Endodermal cell (in vitro differentiated cells): ENCODE measurements around the gene TCTN1. TPM values are rescaled to one million over a fixed set of nuclear protein-coding genes. Genes with fewer than 3 reads are reported as not detected.

Experiments used
- DNase-seq: peaks from one replicate; pipeline ENCODE4 v3.0.0-alpha.2; 2017
- H3K27ac ChIP-seq: 2 replicates; pipeline ENCODE4 v1.5.1; 2013; ENCODE audit warnings: mild to moderate bottlenecking, low read depth, low read length, moderate library complexity
- H3K27me3 ChIP-seq: 2 replicates; pipeline ENCODE4 v1.6.1; 2013; ENCODE audit warnings: mild to moderate bottlenecking, low read length, moderate library complexity; ENCODE audit not compliant: insufficient read depth, control insufficient read depth, poor library complexity, severe bottlenecking
- H3K36me3 ChIP-seq: 2 replicates; pipeline ENCODE4 v1.7.0; 2013; ENCODE audit warnings: mild to moderate bottlenecking, low read length, moderate library complexity; ENCODE audit not compliant: control insufficient read depth, insufficient read depth
- H3K4me1 ChIP-seq: one replicate; pipeline ENCODE4 v1.7.0; 2013; ENCODE audit warnings: low read length; ENCODE audit not compliant: control insufficient read depth, insufficient read depth
- H3K4me3 ChIP-seq: 2 replicates; pipeline ENCODE4 v1.5.1; 2013; ENCODE audit warnings: mild to moderate bottlenecking, low read length, moderate library complexity
- H3K9ac ChIP-seq: 2 replicates; pipeline ENCODE4 v1.6.1; 2013; ENCODE audit warnings: mild to moderate bottlenecking, low read length, moderate library complexity; ENCODE audit not compliant: poor library complexity, severe bottlenecking; ENCODE audit errors: extremely low read depth
- H3K9me3 ChIP-seq: 2 replicates; pipeline ENCODE4 v1.6.1; 2013; ENCODE audit warnings: mild to moderate bottlenecking, low read length, moderate library complexity; ENCODE audit not compliant: control insufficient read depth
- H3K27ac Mint-ChIP-seq: 2 replicates; pipeline ENCODE4 v1.8.0; 2020; ENCODE audit warnings: mixed read lengths
- H3K27me3 Mint-ChIP-seq: 2 replicates; pipeline ENCODE4 v1.8.0; 2021; ENCODE audit warnings: mild to moderate bottlenecking, mixed read lengths; ENCODE audit not compliant: insufficient read depth
- H3K36me3 Mint-ChIP-seq: 2 replicates; pipeline ENCODE4 v1.8.0; 2020; ENCODE audit warnings: low read depth, mixed read lengths
- H3K4me1 Mint-ChIP-seq: 2 replicates; pipeline ENCODE4 v1.8.0; 2020; ENCODE audit warnings: mixed read lengths
- H3K4me3 Mint-ChIP-seq: 2 replicates; pipeline ENCODE4 v1.8.0; 2020; ENCODE audit warnings: mild to moderate bottlenecking, moderate library complexity, mixed read lengths
- H3K9me3 Mint-ChIP-seq: 2 replicates; pipeline ENCODE4 v1.8.0; 2020; ENCODE audit warnings: mild to moderate bottlenecking, mixed read lengths
- CTCF ChIP-seq: fragments of 200-600 bp; sonication (generic); conservative IDR thresholded peaks from 2 replicates; pipeline ENCODE4 v1.5.0; 2021; ENCODE audit warnings: antibody characterized with exemption, mild to moderate bottlenecking
- WGBS, 2 experiments: methylation state at CpG; one replicate each; pipeline versions ENCODE4 v1.1.5 to v1.1.7; 2013; ENCODE audit warnings: missing lambda C conversion rate in 2 of 2, mixed read lengths in 1 of 2; ENCODE audit not compliant: insufficient coverage in 1 of 2, insufficient read length in 1 of 2; 5-methylcytosine and 5-hydroxymethylcytosine counted together
- total RNA-seq, 2 donors: library from RNA; stranded (reverse); fragmentation: NEBNext Ultra II Directional in 1 of 2; extraction: Animal tissue kit (Norgen Biotek cat#: 25700) in 1 of 2; gene quantifications; 2 replicates in 1 of 2; 3 replicates in 1 of 2; pipeline ENCODE4 v1.2.1, GENCODE V29; 2021

The TCTN1 gene
- total RNA-seq, 2 donors from 2014 or later, result 29.5 to 44.9 TPM

- no peak for TF ChIP-seq CTCF
- DNase-seq, result no peak
- Mint-ChIP-seq H3K27ac (no peak overlapping the region), H3K4me1 (no peaks in the 10 kb centered on the region), H3K36me3 (peaks cover 13% of the 10 kb centered on the region), H3K4me3 (no peak overlapping the region), H3K27me3 (no peaks in the 10 kb centered on the region), H3K9me3 (no peaks in the 10 kb centered on the region)
- Histone ChIP-seq H3K4me3 (no peak overlapping the region), H3K9ac (no peak overlapping the region), H3K27ac (no peak overlapping the region), H3K4me1 (no peaks in the 10 kb centered on the region), H3K9me3 (no peaks in the 10 kb centered on the region), H3K27me3 (no peaks in the 10 kb centered on the region), H3K36me3 (no peaks in the 10 kb centered on the region)
- 84 to 91% methylated on average over 7 to 11 of the region's 11 CpGs for WGBS, 2 experiments
Observed at GRCh38 chr12:110656071-110656655, 42.2 kb downstream of the TCTN1 start.

- H3K4me3 ChIP-seq, result no peak overlapping the region
- H3K4me3 Mint-ChIP-seq, result no peak overlapping the region
- H3K36me3 Mint-ChIP-seq, result no peaks in the 10 kb centered on the region
- WGBS, 2 experiments, result 97 to 98% methylated on average over 8 to 9 of the region's 9 CpGs
- no peaks in the 10 kb centered on the region for H3K4me1 ChIP-seq
- no peaks in the 10 kb centered on the region for H3K36me3 ChIP-seq
- no peak overlapping the region for H3K9ac ChIP-seq
- no peaks in the 10 kb centered on the region for H3K9me3 ChIP-seq
- no peaks in the 10 kb centered on the region for H3K27me3 ChIP-seq
- no peak overlapping the region for H3K27ac ChIP-seq
- H3K9me3 Mint-ChIP-seq, result no peaks in the 10 kb centered on the region
- no peaks in the 10 kb centered on the region for H3K27me3 Mint-ChIP-seq
- DNase-seq, result no peak
- H3K27ac Mint-ChIP-seq, result no peak overlapping the region
- TF ChIP-seq CTCF, result no peak
- no peaks in the 10 kb centered on the region for H3K4me1 Mint-ChIP-seq
Observed at GRCh38 chr12:110657747-110658146, 43.8 kb downstream of the TCTN1 start.

DNA sequence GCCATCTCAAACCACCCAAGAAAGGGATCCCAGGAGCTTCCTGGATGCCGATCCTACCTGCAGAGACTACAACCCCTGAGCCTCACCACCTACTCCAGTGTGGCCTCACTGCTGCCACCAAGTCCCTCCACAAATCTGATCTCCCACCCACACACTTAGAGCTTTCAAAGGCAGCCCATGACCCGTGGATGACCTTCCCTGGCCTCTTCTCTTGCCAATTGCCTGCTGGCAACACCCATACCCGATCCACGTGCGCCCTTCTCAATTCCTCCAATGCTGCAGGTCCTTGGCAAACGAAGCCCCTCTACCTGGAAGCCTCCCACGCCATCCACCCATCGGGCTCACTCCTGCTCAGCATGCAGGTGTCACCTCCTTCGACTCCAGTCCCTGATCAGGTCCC, 44.3 kb downstream of the TCTN1 start:
- no peaks in the 10 kb centered on the region for H3K4me1 ChIP-seq
- 84 to 87% methylated on average over 7 to 9 of the region's 9 CpGs for WGBS, 2 experiments
- no peaks in the 10 kb centered on the region for H3K36me3 ChIP-seq
- H3K27ac Mint-ChIP-seq, result no peak overlapping the region
- H3K9me3 Mint-ChIP-seq, result no peaks in the 10 kb centered on the region
- no peak overlapping the region for H3K27ac ChIP-seq
- no peaks in the 10 kb centered on the region for H3K9me3 ChIP-seq
- H3K27me3 ChIP-seq, result no peaks in the 10 kb centered on the region
- H3K4me1 Mint-ChIP-seq, result no peaks in the 10 kb centered on the region
- no peak for TF ChIP-seq CTCF
- no peak for DNase-seq
- H3K9ac ChIP-seq, result no peak overlapping the region
- H3K36me3 Mint-ChIP-seq, result no peaks in the 10 kb centered on the region
- no peak overlapping the region for H3K4me3 Mint-ChIP-seq
- no peaks in the 10 kb centered on the region for H3K27me3 Mint-ChIP-seq
- H3K4me3 ChIP-seq, result no peak overlapping the region
